ENCODE measurements around the gene FBXO40.
"Not testable (repeated sequence)": the region's sequence is repeated elsewhere in the genome, so short reads cannot be mapped to it uniquely, and the experiment has no call there.

DNA sequence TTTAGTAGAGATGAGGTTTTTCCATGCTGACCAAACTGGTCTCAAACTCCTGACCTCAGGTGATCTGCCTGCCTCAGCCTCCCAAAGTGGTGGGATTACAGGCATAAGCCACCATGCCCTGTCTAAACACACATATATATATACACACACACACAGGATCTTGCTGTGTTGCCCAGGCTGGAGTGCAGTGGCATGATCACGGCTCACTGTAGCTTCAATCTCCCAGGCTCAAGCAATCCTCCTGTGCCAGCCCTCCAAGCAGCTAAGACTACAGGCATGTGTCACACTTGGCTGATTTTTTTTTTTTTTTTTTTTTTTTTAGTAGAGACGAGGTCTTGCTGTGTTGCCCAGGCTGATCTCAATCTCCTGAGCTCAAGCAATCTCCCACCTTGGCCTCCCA is 6.7 kb downstream of the FBXO40 start:
- not testable (repeated sequence) for TF ChIP-seq POLR2A (IDR thresholded peaks at IDR 0.05; ENCODE audit: low read depth, low read length); HDAC6 (IDR thresholded peaks at IDR 0.05; ENCODE audit: unreplicated experiment); TARDBP (IDR thresholded peaks at IDR 0.05; ENCODE audit: borderline replicate concordance); RAD21 (IDR thresholded peaks at IDR 0.05; ENCODE audit: insufficient read depth, low read depth, low read length); JUND (IDR thresholded peaks at IDR 0.05; ENCODE audit: low read depth, low read length); CHD1 (IDR thresholded peaks at IDR 0.05; ENCODE audit: low read depth, low read length); CEBPB (IDR thresholded peaks at IDR 0.05; ENCODE audit: borderline replicate concordance in 1 of 2, low read depth in 2 of 2, low read length in 2 of 2); GABPA (IDR thresholded peaks at IDR 0.05; ENCODE audit: low read depth); HCFC1 (IDR thresholded peaks at IDR 0.05; ENCODE audit: low read length)
- TF ChIP-seq, protein P1, sequence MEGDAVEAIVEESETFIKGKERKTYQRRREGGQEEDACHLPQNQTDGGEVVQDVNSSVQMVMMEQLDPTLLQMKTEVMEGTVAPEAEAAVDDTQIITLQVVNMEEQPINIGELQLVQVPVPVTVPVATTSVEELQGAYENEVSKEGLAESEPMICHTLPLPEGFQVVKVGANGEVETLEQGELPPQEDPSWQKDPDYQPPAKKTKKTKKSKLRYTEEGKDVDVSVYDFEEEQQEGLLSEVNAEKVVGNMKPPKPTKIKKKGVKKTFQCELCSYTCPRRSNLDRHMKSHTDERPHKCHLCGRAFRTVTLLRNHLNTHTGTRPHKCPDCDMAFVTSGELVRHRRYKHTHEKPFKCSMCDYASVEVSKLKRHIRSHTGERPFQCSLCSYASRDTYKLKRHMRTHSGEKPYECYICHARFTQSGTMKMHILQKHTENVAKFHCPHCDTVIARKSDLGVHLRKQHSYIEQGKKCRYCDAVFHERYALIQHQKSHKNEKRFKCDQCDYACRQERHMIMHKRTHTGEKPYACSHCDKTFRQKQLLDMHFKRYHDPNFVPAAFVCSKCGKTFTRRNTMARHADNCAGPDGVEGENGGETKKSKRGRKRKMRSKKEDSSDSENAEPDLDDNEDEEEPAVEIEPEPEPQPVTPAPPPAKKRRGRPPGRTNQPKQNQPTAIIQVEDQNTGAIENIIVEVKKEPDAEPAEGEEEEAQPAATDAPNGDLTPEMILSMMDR (IDR thresholded peaks at IDR 0.05 in 2 of 3, conservative IDR thresholded peaks at IDR 0.05 in 1 of 3; ENCODE audit: control insufficient read depth in 2 of 3, extremely low read depth in 1 of 3, insufficient read depth in 1 of 3, low read depth in 3 of 3, low read length in 3 of 3), result not testable (repeated sequence)
